CD4-positive, alpha-beta T cell treated with Interleukin-6 for 4 hours (primary cell): ENCODE measurements around the gene SMARCB1.
A peak's percentile ranks its signal among the peaks of the same experiment; 100 is the strongest.
"Not testable (repeated sequence)": the region's sequence is repeated elsewhere in the genome, so short reads cannot be mapped to it uniquely, and the experiment has no call there.

Experiments
- DNase-seq: peaks from one replicate; pipeline ENCODE4 v3.0.0-alpha.2; 2020; ENCODE audit warnings: mixed read lengths

The SMARCB1 gene

GRCh38 chr22:23847991-23848864 lies 61.5 kb downstream of the SMARCB1 start:
- no peak for DNase-seq

- peak; percentile 87 for DNase-seq
Observed at GRCh38 chr22:23849009-23850006, 62.5 kb downstream of the SMARCB1 start.

- DNase-seq = no peak
Observed at GRCh38 chr22:23850136-23850611, 63.4 kb downstream of the SMARCB1 start.

- DNase-seq = peak; percentile 21
Observed at GRCh38 chr22:23856721-23857605, 70.2 kb downstream of the SMARCB1 start.

GRCh38 chr22:23857606-23858483 lies 71.1 kb downstream of the SMARCB1 start, which contains the start of gene SLC2A11:
Gene SLC2A11 (plus strand): TSS chr22:23857875. CDS start chr22:23858000, 125 bp downstream.
- DNase-seq = peak; percentile 97

DNA sequence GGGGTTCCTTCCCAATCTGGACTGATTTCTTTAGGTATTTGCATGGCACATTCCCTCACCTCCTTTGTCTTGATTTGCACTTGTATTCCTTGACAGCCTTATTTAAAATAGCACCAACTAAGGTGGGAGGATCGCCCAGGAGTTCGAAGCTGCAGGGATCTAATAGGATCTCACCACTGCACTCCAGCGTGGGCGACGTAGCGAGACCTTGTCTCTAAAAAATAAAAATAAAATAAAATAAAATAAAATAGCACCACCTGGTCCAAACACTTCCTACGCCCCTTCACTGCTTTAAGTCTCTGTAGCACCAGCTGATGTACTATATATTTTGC lies 71.7 kb downstream of the SMARCB1 start:
- no peak for DNase-seq

DNA sequence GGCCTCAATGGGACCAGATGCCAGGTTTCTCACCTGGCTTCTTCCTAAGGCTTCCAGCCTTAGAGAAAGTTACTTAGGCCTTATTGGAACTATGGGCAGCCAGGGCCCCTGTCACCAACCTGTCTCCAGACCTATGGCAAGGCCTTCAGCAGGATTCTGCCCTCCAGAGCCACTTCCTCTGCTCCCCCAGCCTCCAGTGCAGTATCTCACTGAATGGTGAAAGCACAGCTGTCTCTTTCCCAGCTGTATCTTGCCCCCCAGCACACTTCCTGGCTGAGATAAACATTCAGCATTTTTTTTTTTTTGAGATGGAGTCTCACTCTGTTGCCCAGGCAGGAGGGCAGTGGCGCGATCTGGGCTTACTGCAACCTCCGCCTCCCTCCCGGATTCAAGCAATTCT lies 72.4 kb downstream of the SMARCB1 start:
- DNase-seq = no peak

- not testable (repeated sequence) for DNase-seq
Observed at GRCh38 chr22:23860187-23860586, 73.4 kb downstream of the SMARCB1 start.

DNA sequence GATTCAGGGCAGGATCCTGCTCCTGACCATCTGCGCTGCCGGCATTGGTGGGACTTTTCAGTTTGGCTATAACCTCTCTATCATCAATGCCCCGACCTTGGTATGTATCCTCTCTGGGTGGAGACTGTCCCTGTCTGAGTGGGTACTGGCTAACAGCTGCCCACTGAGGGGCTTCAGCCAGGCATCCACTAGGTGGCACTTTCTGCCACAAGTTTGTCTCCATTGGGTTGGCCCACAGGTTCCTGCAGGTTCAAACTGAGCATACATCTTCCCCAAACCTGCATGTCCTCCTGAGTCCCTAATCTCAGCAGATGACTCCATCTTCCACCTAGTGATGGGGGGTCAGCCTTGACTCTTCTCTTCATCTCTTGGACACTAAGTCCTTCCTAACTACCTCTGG lies 75.3 kb downstream of the SMARCB1 start:
- DNase-seq = peak; percentile 44

- DNase-seq = not testable (repeated sequence)
Observed at GRCh38 chr22:23864499-23865154, 77.9 kb downstream of the SMARCB1 start.

- no peak for DNase-seq
Observed at GRCh38 chr22:23868580-23868979, 81.8 kb downstream of the SMARCB1 start.

GRCh38 chr22:23874871-23875270 lies 88.1 kb downstream of the SMARCB1 start:
- DNase-seq = no peak

DNA sequence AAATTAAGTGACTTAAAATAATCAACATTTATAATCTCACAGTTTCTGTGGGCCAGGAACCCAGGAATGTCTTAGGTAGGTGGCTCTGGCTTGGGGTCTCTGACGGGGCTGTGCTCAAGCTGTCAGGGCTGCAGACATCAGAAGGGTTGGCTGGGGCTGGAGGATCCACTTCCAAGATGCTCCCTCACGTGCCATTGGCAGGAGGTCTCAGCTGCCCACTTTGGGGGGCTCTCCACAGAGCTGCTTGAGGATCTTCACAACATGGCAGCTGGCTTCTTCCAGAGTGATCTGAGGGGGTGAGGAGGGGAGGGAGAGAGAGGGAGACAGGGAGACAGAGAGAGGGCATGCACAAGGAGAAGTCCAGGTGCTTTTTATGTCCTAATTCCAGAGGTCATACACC lies 89.0 kb downstream of the SMARCB1 start:
- no peak for DNase-seq

- no peak for DNase-seq
Observed at GRCh38 chr22:23877566-23877965, 90.8 kb downstream of the SMARCB1 start.

DNA sequence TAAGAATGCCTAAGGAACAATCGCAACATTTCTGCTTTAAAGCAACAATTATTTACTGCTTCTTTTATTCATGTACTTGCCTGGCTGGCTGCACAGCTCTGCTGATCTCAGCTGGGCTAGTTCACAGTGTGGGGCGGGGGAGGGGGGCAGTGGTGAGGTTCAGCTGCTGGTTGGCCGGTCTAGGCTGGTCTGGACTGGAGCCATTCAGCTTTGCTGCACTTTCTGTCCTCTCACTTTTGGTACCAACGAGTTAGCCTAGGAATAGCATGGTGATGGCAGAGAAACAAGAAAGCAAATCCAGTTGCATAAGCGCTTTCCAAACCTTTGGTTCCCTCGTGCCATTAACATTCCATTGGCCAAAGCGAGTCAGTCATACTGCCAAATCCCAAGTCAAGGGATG lies 91.5 kb downstream of the SMARCB1 start:
- DNase-seq = no peak

- DNase-seq = no peak
Observed at GRCh38 chr22:23882370-23882769, 95.6 kb downstream of the SMARCB1 start.

DNA sequence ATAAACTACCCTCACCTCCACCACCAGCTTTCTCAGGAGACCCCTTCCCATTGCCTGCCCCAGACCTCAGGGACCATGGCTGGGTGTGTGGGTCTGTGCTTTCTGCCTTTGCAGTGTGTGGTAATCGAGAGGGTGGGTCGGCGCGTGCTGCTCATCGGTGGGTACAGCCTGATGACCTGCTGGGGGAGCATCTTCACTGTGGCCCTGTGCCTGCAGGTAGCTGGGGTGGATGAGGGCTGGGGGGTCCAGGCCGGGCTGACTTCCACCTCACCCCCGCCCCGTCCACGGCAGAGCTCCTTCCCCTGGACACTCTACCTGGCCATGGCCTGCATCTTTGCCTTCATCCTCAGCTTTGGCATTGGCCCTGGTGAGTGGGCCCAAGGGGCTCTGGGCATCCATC lies 96.9 kb downstream of the SMARCB1 start:
- DNase-seq = no peak

- no peak for DNase-seq
Observed at GRCh38 chr22:23884140-23884539, 97.4 kb downstream of the SMARCB1 start.
